Osteoblast (primary cell): ENCODE measurements around the gene SHISA9. TPM values are rescaled to one million over a fixed set of nuclear protein-coding genes. Genes with fewer than 3 reads are reported as not detected.

Source experiments
- DNase-seq: peaks from one replicate; pipeline ENCODE4 v3.0.0; 2011; ENCODE audit warnings: low spot score, mixed read lengths; ENCODE audit not compliant: insufficient read length; ENCODE audit errors: missing footprints
- H2AFZ ChIP-seq: 2 replicates; pipeline ENCODE4 v1.6.0; 2011; ENCODE audit warnings: mild to moderate bottlenecking, low read length
- H3K27ac ChIP-seq: 2 replicates; pipeline ENCODE4 v1.5.1; 2011; ENCODE audit warnings: mild to moderate bottlenecking, low read depth, low read length, moderate library complexity
- H3K27me3 ChIP-seq: 2 replicates; pipeline ENCODE4 v1.6.0; 2012; ENCODE audit warnings: mild to moderate bottlenecking, control low read depth, inconsistent platforms, low read length, moderate library complexity; ENCODE audit not compliant: insufficient read depth
- H3K36me3 ChIP-seq: 2 replicates; pipeline ENCODE4 v1.5.1; 2011; ENCODE audit warnings: mild to moderate bottlenecking, low read length, control low read depth, moderate library complexity; ENCODE audit not compliant: insufficient read depth
- H3K4me1 ChIP-seq: 2 replicates; pipeline ENCODE4 v1.5.1; 2011; ENCODE audit warnings: mild to moderate bottlenecking, low read length, control low read depth, moderate library complexity; ENCODE audit not compliant: insufficient read depth
- H3K4me2 ChIP-seq: 2 replicates; pipeline ENCODE4 v1.6.0; 2011; ENCODE audit warnings: mild to moderate bottlenecking, low read length; ENCODE audit not compliant: insufficient read depth
- H3K4me3 ChIP-seq: fragments of 200-600 bp; sonication (generic); 3 replicates; pipeline ENCODE4 v1.5.1; 2012; ENCODE audit warnings: mild to moderate bottlenecking, low read length, inconsistent platforms; ENCODE audit not compliant: insufficient read depth
- H3K79me2 ChIP-seq: 2 replicates; pipeline ENCODE4 v1.6.0; 2012; ENCODE audit warnings: mild to moderate bottlenecking, low read length, control low read depth, inconsistent platforms; ENCODE audit not compliant: insufficient read depth
- H3K9me3 ChIP-seq: 2 replicates; pipeline ENCODE4 v1.5.1; 2011; ENCODE audit warnings: low read depth, low read length, control low read depth
- H4K20me1 ChIP-seq: 2 replicates; pipeline ENCODE4 v1.6.0; 2012; ENCODE audit warnings: mild to moderate bottlenecking, low read length, control low read depth; ENCODE audit not compliant: insufficient read depth
- total RNA-seq: library from RNA; depleted of rRNA; stranded (reverse); fragments of >200 nt; gene quantifications from 2 replicates; pipeline ENCODE4 v1.2.3, GENCODE V29; 2012
- TF ChIP-seq, protein P1 (sequence below): IDR thresholded peaks from 2 replicates; pipeline ENCODE4 v1.5.1; 2011; ENCODE audit warnings: mild to moderate bottlenecking, low read depth, low read length, moderate library complexity; ENCODE audit errors: extremely low read depth

SHISA9 gene
- total RNA-seq, 1 donor = under 0.01 TPM

DNA sequence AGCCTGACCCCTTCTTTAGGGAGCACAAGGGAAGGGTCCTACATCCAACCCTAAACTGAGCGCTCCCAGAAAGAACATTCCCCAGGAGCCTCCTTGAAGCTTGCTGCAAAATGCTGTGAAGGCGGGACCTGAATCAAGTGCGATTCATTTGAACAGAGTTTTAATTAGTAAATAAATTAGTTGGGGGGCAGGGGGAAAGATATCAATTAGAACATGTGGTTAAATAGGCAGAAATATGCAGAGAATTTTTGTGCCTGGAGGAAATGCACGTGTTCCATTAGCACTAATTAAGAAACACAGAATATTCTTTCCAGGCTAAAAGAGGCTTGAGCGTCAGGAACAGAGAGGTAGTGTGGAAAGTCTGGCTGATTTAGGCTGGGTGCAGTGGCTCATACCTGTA lies 38.5 kb upstream of the SHISA9 start:
- H3K4me3 ChIP-seq = no peak overlapping the region
- H3K79me2 ChIP-seq = no peaks in the 10 kb centered on the region
- H2AFZ ChIP-seq = no peak overlapping the region
- no peak overlapping the region for H3K4me2 ChIP-seq
- no peaks in the 10 kb centered on the region for H4K20me1 ChIP-seq
- H3K9me3 ChIP-seq = no peaks in the 10 kb centered on the region
- H3K27ac ChIP-seq = no peak overlapping the region
- no peaks in the 10 kb centered on the region for H3K27me3 ChIP-seq
- TF ChIP-seq, protein P1, sequence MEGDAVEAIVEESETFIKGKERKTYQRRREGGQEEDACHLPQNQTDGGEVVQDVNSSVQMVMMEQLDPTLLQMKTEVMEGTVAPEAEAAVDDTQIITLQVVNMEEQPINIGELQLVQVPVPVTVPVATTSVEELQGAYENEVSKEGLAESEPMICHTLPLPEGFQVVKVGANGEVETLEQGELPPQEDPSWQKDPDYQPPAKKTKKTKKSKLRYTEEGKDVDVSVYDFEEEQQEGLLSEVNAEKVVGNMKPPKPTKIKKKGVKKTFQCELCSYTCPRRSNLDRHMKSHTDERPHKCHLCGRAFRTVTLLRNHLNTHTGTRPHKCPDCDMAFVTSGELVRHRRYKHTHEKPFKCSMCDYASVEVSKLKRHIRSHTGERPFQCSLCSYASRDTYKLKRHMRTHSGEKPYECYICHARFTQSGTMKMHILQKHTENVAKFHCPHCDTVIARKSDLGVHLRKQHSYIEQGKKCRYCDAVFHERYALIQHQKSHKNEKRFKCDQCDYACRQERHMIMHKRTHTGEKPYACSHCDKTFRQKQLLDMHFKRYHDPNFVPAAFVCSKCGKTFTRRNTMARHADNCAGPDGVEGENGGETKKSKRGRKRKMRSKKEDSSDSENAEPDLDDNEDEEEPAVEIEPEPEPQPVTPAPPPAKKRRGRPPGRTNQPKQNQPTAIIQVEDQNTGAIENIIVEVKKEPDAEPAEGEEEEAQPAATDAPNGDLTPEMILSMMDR = no peak
- DNase-seq = no peak
- no peaks in the 10 kb centered on the region for H3K4me1 ChIP-seq
- no peaks in the 10 kb centered on the region for H3K36me3 ChIP-seq

GRCh38 chr16:12866981-12867551 lies 34.3 kb upstream of the SHISA9 start:
- no peak overlapping the region for H3K27ac ChIP-seq
- no peaks in the 10 kb centered on the region for H3K36me3 ChIP-seq
- H3K79me2 ChIP-seq = no peaks in the 10 kb centered on the region
- H3K27me3 ChIP-seq = no peaks in the 10 kb centered on the region
- no peak overlapping the region for H3K4me3 ChIP-seq
- H3K4me2 ChIP-seq = no peak overlapping the region
- no peak overlapping the region for H2AFZ ChIP-seq
- peaks cover 4% of the 10 kb centered on the region for H3K9me3 ChIP-seq
- H4K20me1 ChIP-seq = no peaks in the 10 kb centered on the region
- TF ChIP-seq, protein P1 = no peak
- no peak for DNase-seq
- no peaks in the 10 kb centered on the region for H3K4me1 ChIP-seq

DNA sequence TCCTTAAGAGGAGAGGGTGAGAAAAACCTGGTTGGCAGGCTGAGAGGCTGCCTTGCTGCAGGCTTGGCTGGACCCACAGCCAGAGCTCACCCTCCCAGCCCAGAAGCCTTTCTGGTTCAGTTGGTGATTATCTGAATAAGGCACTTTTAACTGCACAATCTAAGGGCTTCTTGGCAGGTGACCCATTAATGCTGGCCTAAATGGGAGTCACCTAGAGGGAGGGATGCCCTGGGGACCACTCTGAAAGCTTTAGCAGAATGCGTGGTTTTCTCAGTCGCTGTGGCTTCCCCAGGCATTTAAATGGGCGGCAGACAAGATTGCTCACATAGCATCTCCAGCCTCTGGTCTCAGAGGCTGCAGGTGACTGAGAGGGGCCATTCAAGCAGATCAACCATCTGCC lies 33.2 kb upstream of the SHISA9 start:
- Histone ChIP-seq H3K4me1 (no peaks in the 10 kb centered on the region), H3K9me3 (peaks cover 4% of the 10 kb centered on the region), H3K27ac (no peak overlapping the region), H3K27me3 (no peaks in the 10 kb centered on the region), H4K20me1 (no peaks in the 10 kb centered on the region), H3K79me2 (no peaks in the 10 kb centered on the region), H3K4me2 (no peak overlapping the region), H2AFZ (no peak overlapping the region), H3K4me3 (no peak overlapping the region), H3K36me3 (no peaks in the 10 kb centered on the region)
- no peak for DNase-seq
- TF ChIP-seq, protein P1 = no peak

GRCh38 chr16:12868788-12869187 lies 32.6 kb upstream of the SHISA9 start:
- peaks cover 3% of the 10 kb centered on the region for H3K4me1 ChIP-seq
- no peak overlapping the region for H3K27ac ChIP-seq
- DNase-seq = no peak
- no peak overlapping the region for H3K4me2 ChIP-seq
- no peak overlapping the region for H2AFZ ChIP-seq
- TF ChIP-seq, protein P1 = no peak
- H3K36me3 ChIP-seq = no peaks in the 10 kb centered on the region
- H3K4me3 ChIP-seq = no peak overlapping the region
- H3K79me2 ChIP-seq = no peaks in the 10 kb centered on the region
- H4K20me1 ChIP-seq = no peaks in the 10 kb centered on the region
- peaks cover 4% of the 10 kb centered on the region for H3K9me3 ChIP-seq
- no peaks in the 10 kb centered on the region for H3K27me3 ChIP-seq
